HUES64 (cell line): ENCODE measurements around the gene TGFBR1.

Source experiments
- H3K27ac ChIP-seq: 2 replicates; pipeline ENCODE4 v1.7.0; 2013; ENCODE audit warnings: low read depth, low read length, inconsistent platforms
- H3K27me3 ChIP-seq: 2 replicates; pipeline ENCODE4 v1.6.1; 2013; ENCODE audit warnings: mild to moderate bottlenecking, low read length; ENCODE audit not compliant: insufficient read depth
- H3K36me3 ChIP-seq: 2 replicates; pipeline ENCODE4 v1.6.1; 2013; ENCODE audit warnings: mild to moderate bottlenecking, low read length; ENCODE audit not compliant: insufficient read depth
- H3K4me1 ChIP-seq: 2 replicates; pipeline ENCODE4 v1.6.1; 2013; ENCODE audit warnings: mild to moderate bottlenecking, low read length, moderate library complexity; ENCODE audit not compliant: insufficient read depth
- H3K4me3 ChIP-seq: 2 replicates; pipeline ENCODE4 v1.5.1; 2013; ENCODE audit warnings: mild to moderate bottlenecking, low read length, moderate library complexity
- H3K9ac ChIP-seq: 2 replicates; pipeline ENCODE4 v1.6.1; 2013; ENCODE audit warnings: mild to moderate bottlenecking, low read depth, low read length
- H3K9me3 ChIP-seq: 2 replicates; pipeline ENCODE4 v1.6.1; 2013; ENCODE audit warnings: low read depth, low read length; ENCODE audit not compliant: insufficient read depth
- WGBS: fragments of 150-250, 120-280 bp; methylation state at CpG from one replicate; pipeline ENCODE4 v1.1.7; 2013; ENCODE audit warnings: missing lambda C conversion rate; 5-methylcytosine and 5-hydroxymethylcytosine counted together

The TGFBR1 gene

DNA sequence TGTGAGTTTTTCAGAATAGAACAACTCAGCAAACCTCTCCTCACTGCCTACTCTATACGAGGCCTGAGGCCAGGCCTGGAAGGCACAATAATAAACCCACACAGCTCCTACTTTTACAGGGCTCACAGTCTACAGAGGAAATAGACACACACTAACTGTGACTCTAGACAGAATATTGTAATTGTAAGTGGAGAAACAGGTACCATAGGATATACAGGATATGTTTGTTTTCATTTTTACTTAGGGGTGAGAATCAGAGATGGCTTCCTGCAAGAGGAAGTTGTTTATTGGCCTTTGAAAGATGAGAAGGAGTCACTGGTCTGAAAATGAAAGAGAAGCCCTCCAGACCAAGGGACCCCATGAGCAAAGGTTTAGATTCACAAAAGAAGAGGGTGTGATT, 35.8 kb upstream of the TGFBR1 start:
- Histone ChIP-seq H3K4me1 (no peaks in the 10 kb centered on the region), H3K36me3 (no peaks in the 10 kb centered on the region), H3K27ac (no peak overlapping the region), H3K27me3 (no peaks in the 10 kb centered on the region), H3K9me3 (no peaks in the 10 kb centered on the region), H3K4me3 (no peak overlapping the region), H3K9ac (no peak overlapping the region)
- 84% methylated on average over 1 of the region's 1 CpG for WGBS

DNA sequence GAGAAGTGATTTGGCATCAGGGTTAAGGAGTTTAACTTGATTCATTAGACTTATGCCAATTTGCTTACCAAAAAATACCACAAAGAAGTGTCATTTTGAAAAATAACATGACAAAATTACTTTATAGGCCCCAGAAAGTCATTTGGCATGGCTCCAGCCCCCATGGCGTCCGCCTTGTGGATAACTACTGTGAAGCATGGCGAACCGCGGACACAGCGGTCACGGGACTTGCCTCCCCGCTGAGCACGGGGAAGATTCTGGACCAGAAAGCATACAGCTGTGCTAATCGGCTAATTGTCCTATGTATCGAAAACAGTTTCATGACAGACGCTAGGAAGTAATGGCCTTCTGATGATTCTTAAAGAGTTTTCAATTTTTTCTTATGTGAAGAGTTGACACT, 35.4 kb upstream of the TGFBR1 start:
- H3K4me3 ChIP-seq: no peak overlapping the region
- H3K4me1 ChIP-seq: no peaks in the 10 kb centered on the region
- no peak overlapping the region for H3K27ac ChIP-seq
- no peak overlapping the region for H3K9ac ChIP-seq
- WGBS: 95% methylated on average over 12 of the region's 12 CpGs
- no peaks in the 10 kb centered on the region for H3K9me3 ChIP-seq
- no peaks in the 10 kb centered on the region for H3K27me3 ChIP-seq
- H3K36me3 ChIP-seq: no peaks in the 10 kb centered on the region

DNA sequence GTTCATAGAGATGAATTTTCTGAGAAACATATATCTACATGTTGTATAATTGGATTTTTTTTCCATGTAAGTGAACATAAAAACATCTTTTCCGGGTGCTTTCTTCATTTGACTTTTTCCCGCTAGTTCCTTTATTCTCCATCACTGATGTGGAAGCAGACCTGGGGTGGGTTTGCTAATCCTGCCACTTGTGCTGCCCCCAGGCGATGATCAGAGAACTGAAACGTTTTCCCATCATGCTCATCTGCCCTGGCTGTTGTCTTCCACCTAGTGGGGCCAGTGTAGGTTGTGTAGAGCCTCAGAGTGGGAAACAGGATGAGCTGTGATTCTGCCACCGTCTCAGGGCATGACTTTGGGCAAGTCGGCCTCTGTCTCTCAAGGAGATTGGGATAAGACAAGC, 34.2 kb upstream of the TGFBR1 start:
- H3K27me3 ChIP-seq: no peaks in the 10 kb centered on the region
- no peaks in the 10 kb centered on the region for H3K36me3 ChIP-seq
- H3K9ac ChIP-seq: no peak overlapping the region
- no peak overlapping the region for H3K4me3 ChIP-seq
- no peaks in the 10 kb centered on the region for H3K9me3 ChIP-seq
- no peak overlapping the region for H3K27ac ChIP-seq
- H3K4me1 ChIP-seq: no peaks in the 10 kb centered on the region
- WGBS: 90% methylated on average over 6 of the region's 6 CpGs

DNA sequence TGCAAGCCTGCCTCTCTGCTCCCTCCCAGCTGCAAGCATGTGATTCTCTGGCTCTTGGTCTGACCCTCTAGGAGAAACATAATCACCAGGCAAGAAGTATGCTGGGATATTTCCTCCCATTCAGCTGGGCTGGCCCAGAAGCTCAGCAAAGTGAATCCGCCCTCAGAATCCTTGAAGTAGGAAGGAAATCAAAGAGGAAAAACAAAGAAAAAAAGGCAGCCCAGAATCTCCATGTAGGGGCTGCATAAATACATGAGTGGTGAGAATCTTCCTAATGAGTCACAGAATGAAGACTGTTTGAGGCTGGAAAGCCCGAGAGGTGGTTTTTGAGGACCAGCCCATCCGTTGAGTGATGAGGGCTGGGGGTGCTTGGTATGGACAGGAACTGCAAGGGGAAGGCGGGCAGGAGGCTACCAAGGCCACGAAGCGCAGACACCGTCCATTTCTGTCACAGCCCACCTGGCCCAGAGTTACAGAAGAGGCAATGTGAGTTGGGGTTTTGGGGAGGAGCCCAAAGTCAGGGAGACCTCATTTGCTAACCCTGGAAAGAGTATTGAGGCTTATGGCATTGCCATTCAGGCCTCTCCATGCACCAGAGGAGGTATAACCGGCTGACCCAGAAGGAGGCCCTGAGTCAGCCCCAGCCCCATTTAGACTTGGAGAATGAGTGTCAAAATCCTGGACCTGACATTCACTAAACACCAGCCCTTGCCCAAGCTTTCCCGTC, 33.4 kb upstream of the TGFBR1 start:
- no peaks in the 10 kb centered on the region for H3K36me3 ChIP-seq
- WGBS: 92% methylated on average over 9 of the region's 9 CpGs
- H3K4me1 ChIP-seq: no peaks in the 10 kb centered on the region
- H3K4me3 ChIP-seq: no peak overlapping the region
- H3K27ac ChIP-seq: no peak overlapping the region
- H3K27me3 ChIP-seq: no peaks in the 10 kb centered on the region
- no peaks in the 10 kb centered on the region for H3K9me3 ChIP-seq
- H3K9ac ChIP-seq: no peak overlapping the region

DNA sequence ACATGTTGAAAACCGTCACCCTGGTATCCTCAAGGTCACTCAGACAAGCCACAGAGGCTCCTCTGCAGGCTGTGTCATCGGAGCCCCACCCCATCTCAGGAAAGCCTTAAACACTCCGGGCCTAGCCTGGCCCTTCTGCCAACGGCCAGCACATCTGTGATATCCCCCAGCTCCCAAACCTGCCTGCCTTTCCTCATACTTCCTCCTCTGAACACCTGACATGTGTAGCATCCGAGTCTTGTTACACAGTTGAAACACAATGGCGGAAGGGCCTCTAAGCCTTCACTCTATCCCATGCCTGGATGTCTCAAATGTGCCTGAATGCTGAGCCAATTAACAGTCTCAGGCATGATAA, 32.9 kb upstream of the TGFBR1 start:
- Histone ChIP-seq H3K4me3 (no peak overlapping the region), H3K9ac (no peak overlapping the region), H3K27me3 (no peaks in the 10 kb centered on the region), H3K4me1 (no peaks in the 10 kb centered on the region), H3K27ac (no peak overlapping the region), H3K9me3 (no peaks in the 10 kb centered on the region), H3K36me3 (no peaks in the 10 kb centered on the region)
- 92% methylated on average over 6 of the region's 6 CpGs for WGBS

DNA sequence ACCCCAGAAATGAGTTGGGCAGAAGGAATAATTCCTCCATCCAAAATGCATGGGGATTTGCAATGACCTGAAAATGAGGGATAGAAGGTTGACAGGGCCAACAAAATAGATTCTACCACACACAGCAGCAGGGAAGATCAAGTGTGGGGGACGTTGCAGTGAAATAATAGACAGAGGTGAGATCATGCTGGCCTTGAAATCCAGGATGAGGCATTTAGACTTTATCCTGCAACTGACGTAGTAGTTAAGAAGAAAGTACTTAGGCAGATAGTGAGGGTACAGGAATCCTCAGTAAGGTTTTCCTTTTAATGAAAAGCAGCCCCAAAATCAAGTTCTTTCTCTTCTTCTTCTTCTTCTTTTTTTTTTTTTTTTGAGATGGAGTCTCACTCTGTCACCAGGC, 31.6 kb upstream of the TGFBR1 start:
- 81% methylated on average over 2 of the region's 2 CpGs for WGBS
- Histone ChIP-seq H3K36me3 (no peaks in the 10 kb centered on the region), H3K27ac (no peak overlapping the region), H3K9ac (no peak overlapping the region), H3K9me3 (no peaks in the 10 kb centered on the region), H3K27me3 (no peaks in the 10 kb centered on the region), H3K4me1 (no peaks in the 10 kb centered on the region), H3K4me3 (no peak overlapping the region)

DNA sequence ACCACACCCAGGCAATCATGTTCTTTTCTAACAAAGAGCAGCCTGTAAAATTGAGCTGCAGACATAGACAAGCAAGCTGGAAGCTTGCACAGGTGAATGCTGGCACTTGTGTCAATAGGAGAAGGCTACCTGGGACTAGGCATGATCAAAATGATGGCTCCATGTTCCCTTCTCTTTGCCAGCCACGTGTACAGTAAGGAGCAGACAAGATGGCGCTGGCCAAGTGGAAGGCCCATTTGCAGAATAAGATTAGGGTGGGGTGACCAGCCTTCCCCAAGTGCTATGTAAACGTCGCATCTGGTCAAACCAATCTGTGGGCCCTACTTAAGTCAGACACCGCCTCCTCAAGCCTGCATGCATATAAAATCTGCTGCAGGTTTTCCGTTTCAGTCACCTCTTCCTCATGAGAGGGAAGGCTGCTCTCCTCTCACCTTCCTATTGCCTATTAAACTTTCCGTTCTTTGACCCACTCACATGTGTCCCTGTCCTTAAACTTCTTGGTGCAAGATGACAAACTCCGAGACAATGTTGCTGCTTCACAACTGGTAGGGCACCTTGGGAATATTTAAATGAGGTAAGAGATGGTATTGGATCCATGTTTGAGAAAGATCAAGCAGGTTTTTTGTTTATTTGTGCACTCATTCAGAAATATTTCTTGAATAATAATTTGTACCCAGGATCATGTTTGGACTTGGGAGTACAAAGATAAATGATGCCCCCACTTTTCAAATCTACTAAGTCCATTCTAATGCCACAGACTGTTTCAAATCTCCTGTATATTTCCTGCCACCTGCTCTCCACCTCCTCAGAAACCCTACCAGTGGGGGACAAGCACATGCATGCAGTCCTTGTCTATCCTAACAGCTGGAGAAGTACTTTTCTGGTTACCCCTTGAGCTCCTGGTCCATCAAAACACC, 30.7 kb upstream of the TGFBR1 start:
- no peaks in the 10 kb centered on the region for H3K36me3 ChIP-seq
- 97% methylated on average over 8 of the region's 8 CpGs for WGBS
- H3K9me3 ChIP-seq: no peaks in the 10 kb centered on the region
- no peaks in the 10 kb centered on the region for H3K27me3 ChIP-seq
- no peak overlapping the region for H3K27ac ChIP-seq
- no peaks in the 10 kb centered on the region for H3K4me1 ChIP-seq
- no peak overlapping the region for H3K4me3 ChIP-seq
- no peak overlapping the region for H3K9ac ChIP-seq

DNA sequence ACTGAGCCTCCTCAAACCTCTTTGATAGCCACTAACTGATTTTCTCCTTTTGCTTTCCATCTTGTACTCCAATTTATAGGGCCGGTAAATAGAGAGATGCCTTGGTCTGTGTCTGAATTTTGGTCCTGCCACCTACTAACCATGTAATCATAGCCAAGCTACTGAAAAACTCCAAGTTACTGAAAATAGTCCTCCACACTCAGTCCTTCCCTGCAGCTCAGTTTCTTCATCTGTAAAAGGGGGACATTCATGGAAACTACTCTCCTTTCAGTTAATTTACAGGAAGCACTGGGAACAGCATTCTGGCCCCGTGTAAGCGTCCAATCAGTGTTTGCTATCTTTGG, 30.0 kb upstream of the TGFBR1 start:
- Histone ChIP-seq H3K27me3 (no peaks in the 10 kb centered on the region), H3K36me3 (no peaks in the 10 kb centered on the region), H3K9me3 (no peaks in the 10 kb centered on the region), H3K4me1 (no peaks in the 10 kb centered on the region), H3K27ac (no peak overlapping the region), H3K9ac (no peak overlapping the region), H3K4me3 (no peak overlapping the region)
- 89% methylated on average over 3 of the region's 3 CpGs for WGBS

DNA sequence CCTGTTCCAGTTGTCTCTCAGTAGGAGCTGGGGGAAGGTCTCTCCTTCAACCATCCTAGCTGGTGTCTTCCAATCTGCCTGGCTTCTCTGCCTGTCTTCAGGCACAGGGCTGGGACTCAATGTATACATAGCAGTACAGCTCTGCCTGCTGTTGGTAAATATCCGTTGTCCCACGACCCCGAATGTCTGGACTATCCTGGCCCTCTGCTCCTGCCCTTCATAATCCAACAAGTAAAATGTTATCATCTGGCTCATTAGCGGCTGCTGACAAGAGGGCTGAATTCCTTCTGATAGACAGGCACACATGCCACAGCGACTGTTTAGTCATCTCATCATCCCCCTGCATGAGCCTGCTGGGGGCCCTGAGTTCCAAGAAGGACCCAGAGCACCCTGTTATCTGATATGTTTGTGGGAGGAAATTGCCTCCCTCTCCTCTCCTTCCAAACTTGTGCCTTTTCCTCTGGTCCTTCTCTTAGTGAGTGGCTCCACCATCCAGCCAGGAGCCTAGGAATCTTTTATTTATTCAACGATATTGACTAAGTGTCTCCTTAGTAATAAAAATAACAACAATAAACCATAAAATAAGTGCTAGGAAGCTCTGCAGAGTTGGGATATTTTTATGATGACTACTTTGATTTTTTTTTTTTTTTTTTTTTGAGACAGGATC, 29.5 kb upstream of the TGFBR1 start:
- 86% methylated on average over 5 of the region's 6 CpGs for WGBS
- no peaks in the 10 kb centered on the region for H3K27me3 ChIP-seq
- H3K36me3 ChIP-seq: no peaks in the 10 kb centered on the region
- no peak overlapping the region for H3K9ac ChIP-seq
- H3K9me3 ChIP-seq: no peaks in the 10 kb centered on the region
- H3K27ac ChIP-seq: no peak overlapping the region
- no peaks in the 10 kb centered on the region for H3K4me1 ChIP-seq
- no peak overlapping the region for H3K4me3 ChIP-seq

DNA sequence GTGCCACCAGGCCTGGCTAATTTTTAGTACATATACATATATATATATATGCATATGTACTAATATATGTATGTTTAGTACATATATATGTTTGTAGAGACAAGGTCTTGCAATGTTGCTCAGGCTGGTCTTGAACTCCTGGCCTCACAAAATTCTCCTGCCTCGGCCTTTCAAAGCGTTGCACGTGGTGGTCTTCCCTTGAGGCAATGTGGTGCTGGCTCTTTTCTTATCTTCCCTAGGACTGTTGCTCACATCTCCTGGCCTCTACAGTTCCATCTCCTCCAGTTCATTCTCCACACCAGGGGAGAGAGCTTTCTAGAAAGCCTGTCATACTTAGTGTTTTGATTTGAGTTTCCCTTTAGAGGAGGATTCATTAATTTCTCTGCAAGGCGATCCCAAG, 28.9 kb upstream of the TGFBR1 start:
- WGBS: 97% methylated on average over 4 of the region's 4 CpGs
- Histone ChIP-seq H3K27me3 (no peaks in the 10 kb centered on the region), H3K27ac (no peak overlapping the region), H3K4me3 (no peak overlapping the region), H3K36me3 (no peaks in the 10 kb centered on the region), H3K4me1 (no peaks in the 10 kb centered on the region), H3K9ac (no peak overlapping the region), H3K9me3 (no peaks in the 10 kb centered on the region)

DNA sequence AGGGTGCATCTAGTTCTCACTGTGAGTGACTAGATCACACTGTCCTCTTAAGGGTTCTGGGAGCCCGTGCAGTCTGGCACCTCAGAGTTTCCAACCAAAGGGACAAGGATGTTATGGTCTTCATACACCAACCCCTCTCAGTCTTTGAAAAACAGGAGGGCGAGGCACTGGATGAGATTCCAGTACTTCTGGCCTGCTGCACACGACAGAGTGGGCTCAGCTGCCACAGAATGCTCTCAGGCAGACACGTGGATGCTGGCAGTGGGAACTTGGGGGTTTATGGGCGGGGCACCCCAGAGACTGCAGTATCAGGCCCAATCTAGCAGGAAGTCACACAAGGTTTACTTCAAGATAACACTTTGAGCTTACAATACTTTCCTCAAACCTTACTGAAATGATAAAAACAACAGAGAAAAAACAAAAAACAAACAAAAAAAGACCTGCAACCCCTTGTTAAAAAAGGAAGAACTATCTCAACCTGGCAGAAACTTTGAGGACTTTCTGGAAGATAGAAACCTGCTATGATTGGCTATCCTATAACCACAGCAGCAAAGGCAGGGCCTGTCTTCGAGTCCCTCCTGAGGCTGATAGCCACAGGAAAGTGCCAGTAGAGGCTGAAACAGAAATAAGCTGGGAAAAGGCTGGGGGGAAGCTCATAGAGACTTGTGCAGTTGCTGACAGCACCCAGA, 28.3 kb upstream of the TGFBR1 start:
- no peak overlapping the region for H3K4me3 ChIP-seq
- H3K9ac ChIP-seq: no peak overlapping the region
- H3K4me1 ChIP-seq: no peaks in the 10 kb centered on the region
- H3K27ac ChIP-seq: no peak overlapping the region
- H3K9me3 ChIP-seq: no peaks in the 10 kb centered on the region
- WGBS: 83% methylated on average over 6 of the region's 6 CpGs
- H3K27me3 ChIP-seq: no peaks in the 10 kb centered on the region
- no peaks in the 10 kb centered on the region for H3K36me3 ChIP-seq
